CD4-positive, alpha-beta T cell treated with Interleukin-21 for 1 hour (primary cell): ENCODE data around the gene DBF4B.

Experiments
- DNase-seq: peaks from one replicate; pipeline ENCODE4 v3.0.0-alpha.2; 2020

DBF4B gene

DNA sequence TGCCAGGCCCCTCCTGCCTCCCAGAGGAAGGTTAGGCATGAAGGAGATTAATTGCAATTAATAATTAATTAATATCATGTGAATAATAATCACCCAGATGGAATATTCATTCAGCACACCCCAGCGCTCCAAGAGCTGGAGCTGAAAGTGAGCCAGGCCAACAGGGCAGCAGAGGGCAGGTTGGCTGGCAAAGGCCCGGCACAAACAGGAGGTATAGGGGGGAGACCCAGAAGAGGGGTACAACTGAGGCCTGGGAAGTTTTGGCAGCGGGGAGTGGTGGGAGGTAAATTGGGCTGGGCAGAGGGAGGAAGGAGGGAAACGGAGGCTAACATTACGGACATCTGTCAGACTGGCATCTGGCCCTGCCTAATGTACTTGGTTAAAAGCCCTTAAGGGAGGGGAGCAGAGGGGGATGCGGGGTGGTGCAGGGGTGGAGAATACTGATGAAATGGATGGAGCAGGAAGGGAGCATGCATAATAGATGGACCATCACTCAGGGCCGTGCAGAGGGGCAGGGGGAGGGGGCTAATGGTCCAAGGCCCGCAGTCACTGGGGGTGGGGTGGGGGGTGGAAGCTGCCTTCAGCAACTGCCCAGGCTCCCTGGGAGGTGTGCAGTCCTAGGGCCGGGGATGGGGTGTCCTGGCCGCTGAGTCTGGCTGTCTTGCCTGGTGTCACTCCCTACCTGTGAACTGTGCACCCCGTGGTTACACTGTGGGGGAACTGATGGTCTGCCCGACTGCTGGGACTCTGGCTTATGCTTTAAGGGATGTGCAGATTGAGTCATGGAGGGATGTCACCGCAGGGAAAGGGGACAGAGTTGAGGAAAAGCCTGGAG is 52.2 kb downstream of the DBF4B start:
- no peak for DNase-seq

DNA sequence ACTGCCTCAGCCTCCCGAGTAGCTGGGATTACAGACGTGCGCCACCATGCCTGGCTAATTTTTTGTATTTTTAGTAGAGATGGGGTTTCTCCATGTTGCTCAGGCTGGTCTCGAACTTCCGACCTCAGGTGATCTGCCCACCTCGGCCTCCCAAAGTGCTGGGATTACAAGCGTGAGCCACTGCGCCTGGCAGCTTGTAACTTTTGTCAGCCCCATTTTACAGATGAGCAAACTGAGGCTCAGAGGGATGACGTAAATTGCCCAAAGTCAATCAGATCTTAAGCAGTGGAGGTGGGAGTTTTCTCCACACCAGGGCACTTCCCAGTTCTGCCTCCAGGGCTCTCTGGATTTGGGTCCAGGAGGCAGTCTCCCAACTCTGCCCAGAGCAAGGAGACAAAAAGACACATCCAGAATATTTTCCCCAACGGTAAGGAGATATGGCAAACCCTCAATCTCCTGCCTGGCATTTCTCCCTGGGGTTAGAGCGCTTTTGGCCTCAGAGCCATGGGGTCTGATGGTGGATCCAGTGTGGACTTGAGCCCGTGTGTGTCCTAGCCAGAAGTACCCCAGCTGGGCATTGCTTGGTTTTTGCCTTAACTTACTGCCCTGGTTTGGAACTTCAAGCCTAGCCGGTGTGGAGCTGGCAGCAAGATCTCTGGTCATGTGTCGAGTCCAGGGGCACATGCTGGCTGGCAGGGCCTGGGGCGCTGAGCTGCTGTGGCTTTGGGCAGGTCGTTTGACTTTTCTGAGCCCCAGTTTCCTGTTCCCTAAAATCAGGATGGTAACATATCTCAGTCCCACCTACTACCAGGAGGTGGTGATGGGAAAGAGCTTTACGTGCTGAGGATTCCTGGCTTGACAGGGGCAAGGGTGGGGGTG is 53.7 kb downstream of the DBF4B start:
- no peak for DNase-seq

DNA sequence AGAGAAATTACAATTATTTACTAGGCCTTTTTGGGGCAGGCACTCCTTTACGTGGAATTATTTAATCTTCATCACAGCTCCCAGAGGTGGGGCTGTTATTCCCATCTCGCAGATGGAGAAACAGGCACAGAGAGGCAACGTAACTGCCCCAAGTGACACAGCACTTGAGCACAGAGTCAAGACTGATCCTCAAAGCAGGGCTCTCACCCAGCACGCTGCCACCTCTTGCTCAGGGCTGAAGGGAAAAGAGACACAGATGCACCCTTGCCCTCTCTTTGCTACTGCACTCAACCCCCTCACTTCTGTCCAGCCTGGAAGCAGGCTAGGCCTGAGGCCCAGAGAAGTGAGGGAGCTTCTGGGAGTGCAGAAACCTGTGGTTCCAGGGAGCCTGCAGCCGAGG is 54.7 kb downstream of the DBF4B start:
- no peak for DNase-seq

- DNase-seq: no peak
Observed at GRCh38 chr17:44765965-44766364, 57.5 kb downstream of the DBF4B start.

DNA sequence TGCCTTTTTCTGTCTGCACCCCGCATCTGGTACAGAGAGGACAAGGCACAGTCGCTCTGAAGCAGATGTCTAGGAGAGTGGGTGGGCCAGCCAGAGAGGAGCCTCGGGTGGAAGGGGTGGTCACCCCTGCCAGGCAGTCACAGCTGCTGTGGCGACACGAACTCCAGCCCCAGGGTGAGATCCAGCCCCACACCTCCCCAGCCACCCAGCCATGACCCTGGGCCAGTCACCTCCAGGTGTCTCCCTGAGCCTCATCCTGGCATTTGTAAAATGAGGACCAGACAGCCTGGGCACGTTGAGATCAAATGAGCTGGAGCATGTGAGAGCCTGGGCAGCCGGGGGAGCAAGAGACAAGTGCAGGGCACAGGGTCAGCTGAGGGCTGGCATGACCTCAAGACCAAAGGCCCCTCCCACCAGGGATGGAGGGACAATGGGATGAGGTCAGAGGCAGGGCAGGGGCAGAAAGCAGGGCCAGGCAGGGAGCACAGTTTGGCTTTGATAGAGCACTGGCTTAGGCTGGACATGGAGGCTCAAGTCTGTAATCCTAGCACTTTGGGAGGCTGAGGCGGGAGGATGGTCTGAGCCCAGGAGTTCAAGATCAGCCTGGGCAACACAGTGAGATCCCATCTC is 58.1 kb downstream of the DBF4B start:
- no peak for DNase-seq

DNA sequence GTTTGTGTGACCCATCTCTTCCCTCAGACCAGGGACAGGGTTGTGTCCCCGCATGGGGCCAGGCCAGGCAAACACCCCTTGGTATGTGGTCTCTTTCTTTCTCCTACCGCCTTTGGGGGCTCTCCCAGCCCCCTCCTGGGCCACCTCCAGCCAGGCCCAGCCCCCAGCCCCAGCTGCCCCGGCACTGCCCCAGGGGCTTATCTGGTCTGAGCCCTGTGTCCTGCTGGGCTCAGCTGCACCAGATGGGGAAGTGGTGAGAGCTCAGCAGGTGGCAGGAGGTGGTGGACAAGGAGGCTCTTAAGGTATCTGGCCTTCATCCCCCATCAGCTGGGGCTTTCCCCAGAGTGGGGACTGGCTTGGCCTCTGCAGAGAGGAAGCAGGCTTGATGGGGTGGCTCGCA is 59.0 kb downstream of the DBF4B start:
- no peak for DNase-seq

DNA sequence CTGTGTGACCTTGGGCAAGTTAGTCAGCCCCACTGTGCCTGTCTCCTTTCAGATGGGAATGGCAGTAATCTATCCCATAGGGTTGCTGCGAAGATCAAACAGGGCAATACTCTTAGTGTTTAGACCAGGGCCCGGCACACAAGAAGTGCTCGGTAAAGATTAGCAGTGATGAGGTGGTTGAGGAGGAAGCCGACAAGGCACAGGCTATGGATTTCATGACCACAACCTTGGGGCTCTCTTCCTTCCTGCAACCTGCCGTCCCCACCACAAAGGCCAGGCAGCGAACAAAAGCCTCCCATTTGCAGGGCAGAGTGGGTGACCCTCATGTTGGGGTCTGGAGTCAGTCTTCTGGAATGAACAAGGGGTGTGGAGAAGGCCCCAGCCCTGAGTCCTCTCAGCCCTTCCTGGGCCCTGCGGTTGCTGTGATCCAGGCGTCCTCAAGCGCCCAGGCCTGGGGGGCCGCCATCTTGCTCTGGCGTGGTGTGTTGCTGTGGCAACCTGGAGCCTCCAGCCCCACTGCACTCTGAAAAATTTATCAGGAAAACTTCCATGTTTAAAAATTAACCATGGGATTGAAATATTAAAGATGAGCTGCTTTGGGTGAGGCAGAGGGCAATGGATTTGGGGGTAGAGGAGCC is 60.2 kb downstream of the DBF4B start:
- DNase-seq: no peak

GRCh38 chr17:44769230-44769629 is 60.8 kb downstream of the DBF4B start:
- no peak for DNase-seq

- DNase-seq: no peak
Observed at GRCh38 chr17:44769647-44770084, 61.2 kb downstream of the DBF4B start.

GRCh38 chr17:44770166-44770925 is 61.9 kb downstream of the DBF4B start:
- no peak for DNase-seq

- DNase-seq: no peak
Observed at GRCh38 chr17:44772308-44773045, 64.0 kb downstream of the DBF4B start.

GRCh38 chr17:44773140-44773539 is 64.7 kb downstream of the DBF4B start:
- no peak for DNase-seq

DNA sequence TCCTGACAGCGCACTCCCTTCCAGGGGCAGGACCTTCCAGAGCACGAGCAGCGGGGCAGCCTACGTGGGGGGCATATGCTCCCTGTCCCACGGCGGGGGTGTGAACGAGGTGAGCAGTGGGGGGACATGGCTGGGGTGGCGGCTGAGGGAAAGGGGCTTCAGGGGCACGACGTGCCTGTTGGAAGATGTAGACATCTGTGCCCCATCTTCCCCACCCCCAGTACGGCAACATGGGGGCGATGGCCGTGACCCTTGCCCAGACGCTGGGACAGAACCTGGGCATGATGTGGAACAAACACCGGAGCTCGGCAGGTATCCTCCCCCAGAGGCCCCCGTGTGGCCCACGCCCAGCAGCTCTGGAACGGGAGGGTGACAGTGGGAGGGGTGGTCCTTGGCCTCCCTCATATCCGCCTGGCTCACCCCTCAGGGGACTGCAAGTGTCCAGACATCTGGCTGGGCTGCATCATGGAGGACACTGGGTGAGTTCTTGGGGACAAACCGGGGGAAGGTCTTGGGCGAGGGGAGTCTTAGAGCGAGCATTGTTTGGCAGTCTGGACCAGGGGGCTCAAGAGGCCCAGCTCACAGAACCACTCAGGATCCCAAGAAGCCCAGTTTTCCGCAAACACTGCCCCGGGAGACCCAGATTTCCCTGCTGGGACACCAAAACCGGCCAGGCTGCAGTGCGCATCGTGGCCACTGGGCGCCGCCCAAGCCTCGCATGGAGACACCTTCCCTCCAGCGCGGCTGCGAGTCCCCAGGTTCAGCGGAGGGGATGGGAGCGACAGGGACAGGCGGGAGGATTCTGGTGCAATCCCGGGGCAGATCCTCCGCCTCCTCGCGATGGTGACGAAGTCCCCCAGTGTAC is 66.0 kb downstream of the DBF4B start:
- DNase-seq: peak; percentile 82

DNA sequence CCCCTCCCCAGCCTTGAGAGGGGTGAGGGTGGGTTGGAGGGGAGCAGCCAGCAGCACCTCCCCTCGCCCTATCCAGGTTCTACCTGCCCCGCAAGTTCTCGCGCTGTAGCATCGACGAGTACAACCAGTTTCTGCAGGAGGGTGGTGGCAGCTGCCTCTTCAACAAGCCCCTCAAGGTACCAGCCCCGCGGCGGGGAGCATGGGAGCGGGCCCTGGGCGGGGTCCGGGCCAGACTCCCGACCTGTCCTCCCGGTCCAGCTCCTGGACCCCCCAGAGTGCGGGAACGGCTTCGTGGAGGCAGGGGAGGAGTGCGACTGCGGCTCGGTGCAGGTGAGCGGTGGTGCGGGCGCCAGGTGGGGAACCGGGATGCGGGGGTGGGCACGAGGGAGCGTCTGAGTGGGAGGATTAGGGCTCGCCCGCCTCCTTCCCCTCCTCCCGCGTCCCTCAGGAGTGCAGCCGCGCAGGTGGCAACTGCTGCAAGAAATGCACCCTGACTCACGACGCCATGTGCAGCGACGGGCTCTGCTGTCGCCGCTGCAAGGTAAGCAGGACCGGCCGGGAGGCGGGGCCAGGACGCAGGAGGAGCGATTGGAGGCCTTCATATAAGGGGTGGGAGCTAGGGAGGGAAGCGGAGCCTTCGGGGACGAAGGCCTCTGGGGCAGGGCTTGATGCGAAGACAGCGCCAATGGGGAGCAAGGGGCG is 66.8 kb downstream of the DBF4B start:
- DNase-seq: peak; percentile 99

GRCh38 chr17:44775838-44776621 is 67.6 kb downstream of the DBF4B start:
- DNase-seq: no peak

- no peak for DNase-seq
Observed at GRCh38 chr17:44776628-44777393, 68.3 kb downstream of the DBF4B start.

- DNase-seq: no peak
Observed at GRCh38 chr17:44777394-44778348, 69.2 kb downstream of the DBF4B start.
